Pancreas (tissue), 10 donors: ENCODE measurements around the gene RTN4RL1. TPM values are rescaled to one million over a fixed set of nuclear protein-coding genes. Genes with fewer than 3 reads are reported as not detected.
A peak's percentile ranks its signal among the peaks of the same experiment; 100 is the strongest.

Source experiments
- ATAC-seq, 4 donors: fragments of 200-7000 bp; cut with Tn5 transposase; one replicate each; pipeline versions ENCODE4 v1.8.0 to v1.9.1; 2020; ENCODE audit warnings: mild to moderate bottlenecking in 4 of 4, moderate library complexity in 4 of 4
- DNase-seq, 6 donors: peaks; one replicate each; pipeline ENCODE4 v3.0.0-alpha.2; 2020
- FAIRE-seq: peaks from 2 replicates; lab custom pipeline; 2012; peaks lifted over from hg19 to GRCh38; lab: Jason Lieb, UNC
- H3K27ac ChIP-seq, 4 donors: fragments of 200-600 bp; sonication (generic); 1 replicate in 3 of 4; 2 replicates in 1 of 4; pipeline versions ENCODE4 v1.5.0 to v1.8.0; 2020
- H3K27me3 ChIP-seq, 4 donors: fragments of 200-600 bp; one replicate each; pipeline ENCODE4 v1.8.0; 2021
- H3K36me3 ChIP-seq, 3 donors: fragments of 200-600 bp; sonication (generic) in 1 of 3; one replicate each; pipeline versions ENCODE4 v1.5.0 to v1.8.0; 2020 to 2021
- H3K4me1 ChIP-seq, 3 donors: fragments of 200-600 bp; one replicate each; pipeline ENCODE4 v1.8.0; 2021
- H3K4me3 ChIP-seq, 4 donors: fragments of 200-600 bp; sonication (generic) in 2 of 4; one replicate each; pipeline versions ENCODE4 v1.5.0 to v1.8.0; 2020 to 2021
- H3K9me3 ChIP-seq, 4 donors: fragments of 200-600 bp; one replicate each; pipeline ENCODE4 v1.8.0; 2021
- WGBS, 2 donors: extraction: QIAGEN DNeasy Blood & Tissue Kit; methylation state at CpG; one replicate each; pipeline ENCODE4 v1.1.7; 2013; 5-methylcytosine and 5-hydroxymethylcytosine counted together
- intact Hi-C, 3 donors: fragments of 100-400 bp; cut with DNase I; formaldehyde crosslinking; loops; one replicate each; pipeline versions ENCODE4 v1.11.1 to v1.14.2; 2022
- polyA plus RNA-seq, 2 donors: library from polyadenylated mRNA; stranded (reverse); fragments of 200-250 nt; gene quantifications; one replicate each; pipeline ENCODE4 v1.2.3, GENCODE V29; 2013
- total RNA-seq, 6 donors: library from RNA; stranded (reverse); fragmentation: NEBNext Ultra II Directional in 4 of 6; extraction: Animal tissue kit (Norgen Biotek cat#: 25700) in 4 of 6; gene quantifications; one replicate each; pipeline versions ENCODE4 v1.2.1 to v1.2.4, GENCODE V29; 2021 to 2023
- TF ChIP-seq, protein P1 (sequence below), 4 donors: fragments of 200-600 bp; sonication (generic) in 3 of 4; IDR thresholded peaks; one replicate each; pipeline versions ENCODE4 v1.5.0 to v1.8.0; 2021; ENCODE audit warnings: antibody characterized with exemption in 4 of 4
- donor health status: healthy with polysubstance abuse.
- donor health status: DM: no; HTN: no; CAD: no; lungs with moderate emphysema.
- donor health status: DM: no; HTN: no; CAD: no.
- donor health status: control.
- donor health status: control.
- donor health status: Bipolar disorder and iron deficiency.
- donor health status: DM: yes; HTN: yes; CAD: no.
- donor health status: DM: no; HTN: no; CAD: no.
- donor health status: DM: no; HTN: no; CAD: no.
- donor health status: DM: yes; HTN: yes; CAD: no.

RTN4RL1 gene
- total and polyA plus RNA-seq, 8 donors: 0.93 to 3.6 (median 2.1) TPM

- ATAC-seq: peak; percentile 15 to 70 (median 55)
- WGBS, 2 donors: 71 to 78% methylated on average over 13 of the region's 13 CpGs
- Histone ChIP-seq H3K27ac (peak overlapping the region in 1 of 4 donors; percentile 67), H3K36me3 (peaks cover 0 to 2% (median 0%) of the 10 kb centered on the region in 3 donors), H3K4me3 (no peak overlapping the region), H3K27me3 (no peaks in the 10 kb centered on the region), H3K9me3 (no peaks in the 10 kb centered on the region), H3K4me1 (peaks cover 0 to 4% (median 0%) of the 10 kb centered on the region in 3 donors)
- FAIRE-seq: no peak
- intact Hi-C loops: no loop called here
- peak in 4 of 6 donors; percentile 46 to 76 (median 64) for DNase-seq
- TF ChIP-seq, protein P1, sequence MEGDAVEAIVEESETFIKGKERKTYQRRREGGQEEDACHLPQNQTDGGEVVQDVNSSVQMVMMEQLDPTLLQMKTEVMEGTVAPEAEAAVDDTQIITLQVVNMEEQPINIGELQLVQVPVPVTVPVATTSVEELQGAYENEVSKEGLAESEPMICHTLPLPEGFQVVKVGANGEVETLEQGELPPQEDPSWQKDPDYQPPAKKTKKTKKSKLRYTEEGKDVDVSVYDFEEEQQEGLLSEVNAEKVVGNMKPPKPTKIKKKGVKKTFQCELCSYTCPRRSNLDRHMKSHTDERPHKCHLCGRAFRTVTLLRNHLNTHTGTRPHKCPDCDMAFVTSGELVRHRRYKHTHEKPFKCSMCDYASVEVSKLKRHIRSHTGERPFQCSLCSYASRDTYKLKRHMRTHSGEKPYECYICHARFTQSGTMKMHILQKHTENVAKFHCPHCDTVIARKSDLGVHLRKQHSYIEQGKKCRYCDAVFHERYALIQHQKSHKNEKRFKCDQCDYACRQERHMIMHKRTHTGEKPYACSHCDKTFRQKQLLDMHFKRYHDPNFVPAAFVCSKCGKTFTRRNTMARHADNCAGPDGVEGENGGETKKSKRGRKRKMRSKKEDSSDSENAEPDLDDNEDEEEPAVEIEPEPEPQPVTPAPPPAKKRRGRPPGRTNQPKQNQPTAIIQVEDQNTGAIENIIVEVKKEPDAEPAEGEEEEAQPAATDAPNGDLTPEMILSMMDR (IDR thresholded peaks at IDR 0.05): no peak
These were observed 45.3 kb upstream of the RTN4RL1 start for GRCh38 chr17:2070241-2071023.

DNA sequence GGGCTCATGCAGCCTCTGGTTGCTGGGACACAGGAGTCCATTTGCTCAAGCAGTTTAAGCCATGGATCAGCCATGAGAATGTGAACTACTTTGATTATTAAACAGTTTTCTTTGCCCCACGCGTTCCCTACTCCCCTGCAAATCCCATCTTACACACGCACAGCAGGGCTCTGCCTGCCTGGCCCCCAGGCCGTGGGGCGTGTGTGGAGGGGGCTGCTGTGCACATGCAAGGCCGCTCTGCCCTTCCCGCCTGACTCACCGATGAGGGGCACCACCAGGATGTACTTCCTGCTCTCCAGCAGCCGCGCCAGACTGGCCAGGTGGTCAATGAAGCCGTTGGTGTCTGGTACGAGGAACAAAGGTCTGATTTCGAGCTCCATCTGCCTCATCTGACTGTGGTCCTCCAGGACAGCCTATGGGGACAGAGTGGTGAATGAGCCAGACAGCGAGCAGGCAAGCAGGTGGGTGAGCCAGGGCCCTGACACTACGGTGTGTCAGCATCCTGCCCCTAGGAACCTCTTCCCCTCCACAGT is 43.5 kb upstream of the RTN4RL1 start:
- intact Hi-C loops: loop anchor here in 1 of 3 donors (10.0 kb wide), 1 partner anchor 166 kb away; no protein-coding TSS in a partner anchor
- ATAC-seq (no peak), DNase-seq (no peak), FAIRE-seq (no peak)
- Histone ChIP-seq H3K4me3 (no peak overlapping the region), H3K27me3 (no peaks in the 10 kb centered on the region), H3K4me1 (peaks cover 0 to 4% (median 0%) of the 10 kb centered on the region in 3 donors), H3K36me3 (peaks cover 0 to 11% (median 0%) of the 10 kb centered on the region in 3 donors), H3K27ac (peak overlapping the region in 2 of 4 donors; percentile 8 to 58), H3K9me3 (no peaks in the 10 kb centered on the region)
- TF ChIP-seq, protein P1 (IDR thresholded peaks at IDR 0.05): no peak
- WGBS, 2 donors: 84 to 86% methylated on average over 15 of the region's 15 CpGs

DNA sequence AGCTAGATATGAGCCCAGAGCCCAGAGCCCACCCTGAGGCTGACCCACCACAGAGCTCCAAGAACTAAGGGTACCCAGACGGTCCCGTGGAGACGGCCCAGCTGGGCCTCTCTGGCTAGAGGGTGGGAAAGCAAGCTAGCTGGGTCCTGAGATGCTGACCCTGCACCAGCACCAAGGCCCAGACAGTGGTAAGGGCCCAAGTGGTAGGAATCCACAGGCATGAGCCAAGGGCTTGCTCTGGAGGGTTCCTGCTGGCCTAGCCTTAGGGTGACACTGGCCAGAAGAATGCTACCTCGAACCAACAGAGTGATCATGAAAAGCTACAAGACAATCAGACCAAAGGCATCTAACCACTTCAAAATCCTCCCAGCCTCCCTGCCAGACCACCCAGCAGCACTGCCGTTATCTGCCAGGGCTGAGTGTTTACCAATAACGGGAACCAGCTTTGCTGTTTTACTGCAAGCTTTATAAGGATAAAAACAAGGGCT is 42.9 kb upstream of the RTN4RL1 start:
- FAIRE-seq (no peak), DNase-seq (no peak), ATAC-seq (no peak)
- TF ChIP-seq, protein P1 (IDR thresholded peaks at IDR 0.05): no peak
- WGBS, 2 donors: 81 to 83% methylated on average over 6 of the region's 6 CpGs
- intact Hi-C loops: loop anchor here in 1 of 3 donors (10.0 kb wide), 1 partner anchor 167 kb away; no protein-coding TSS in a partner anchor
- no peaks in the 10 kb centered on the region for H3K27me3 ChIP-seq
- peak overlapping the region in 1 of 4 donors; percentile 58 for H3K27ac ChIP-seq
- peaks cover 0 to 4% (median 0%) of the 10 kb centered on the region in 3 donors for H3K4me1 ChIP-seq
- H3K9me3 ChIP-seq: no peaks in the 10 kb centered on the region
- peaks cover 0 to 11% (median 0%) of the 10 kb centered on the region in 3 donors for H3K36me3 ChIP-seq
- no peak overlapping the region for H3K4me3 ChIP-seq

GRCh38 chr17:2067608-2068024 is 42.5 kb upstream of the RTN4RL1 start:
- WGBS, 2 donors: 71 to 76% methylated on average over 5 of the region's 5 CpGs
- Histone ChIP-seq H3K9me3 (no peaks in the 10 kb centered on the region), H3K27me3 (no peaks in the 10 kb centered on the region), H3K36me3 (peaks cover 0 to 11% (median 0%) of the 10 kb centered on the region in 3 donors), H3K27ac (peak overlapping the region in 1 of 4 donors; percentile 58), H3K4me3 (no peak overlapping the region), H3K4me1 (peaks cover 0 to 4% (median 0%) of the 10 kb centered on the region in 3 donors)
- intact Hi-C loops: loop anchor here in 1 of 3 donors (10.0 kb wide), 1 partner anchor 167 kb away; no protein-coding TSS in a partner anchor
- DNase-seq (no peak), ATAC-seq (no peak), FAIRE-seq (no peak)
- TF ChIP-seq, protein P1 (IDR thresholded peaks at IDR 0.05): no peak
